Keratinocyte (primary cell): ENCODE measurements around the gene GALNT9. TPM values are rescaled to one million over a fixed set of nuclear protein-coding genes. Genes with fewer than 3 reads are reported as not detected.

Experiments used
- DNase-seq: peaks from one replicate; pipeline ENCODE4 v3.0.0-alpha.2; 2011; ENCODE audit warnings: low read depth, missing footprints, low spot score
- FAIRE-seq: peaks from 2 replicates; lab custom pipeline; 2011; peaks lifted over from hg19 to GRCh38; lab: Jason Lieb, UNC
- H2AFZ ChIP-seq: 2 replicates; pipeline ENCODE4 v1.6.0; 2012; ENCODE audit warnings: low read length, control low read depth, inconsistent platforms; ENCODE audit not compliant: control insufficient read depth
- H3K27ac ChIP-seq: 2 replicates; pipeline ENCODE4 v1.5.1; 2011; ENCODE audit warnings: low read length; ENCODE audit not compliant: control insufficient read depth, insufficient read depth
- H3K27me3 ChIP-seq: 3 replicates; pipeline ENCODE4 v1.6.0; 2011; ENCODE audit warnings: low read length; ENCODE audit not compliant: control insufficient read depth, insufficient read depth; ENCODE audit errors: extremely low read depth
- H3K36me3 ChIP-seq, 2 experiments: 2 replicates in 1 of 2; 3 replicates in 1 of 2; pipeline ENCODE4 v1.5.1; 2011; ENCODE audit warnings: low read length in 2 of 2, mild to moderate bottlenecking in 1 of 2; ENCODE audit not compliant: control insufficient read depth in 2 of 2, insufficient read depth in 2 of 2; ENCODE audit errors: extremely low read depth in 1 of 2
- H3K4me1 ChIP-seq: 3 replicates; pipeline ENCODE4 v1.5.1; 2011; ENCODE audit warnings: low read length; ENCODE audit not compliant: control insufficient read depth, insufficient read depth; ENCODE audit errors: extremely low read depth
- H3K4me2 ChIP-seq: 3 replicates; pipeline ENCODE4 v1.6.0; 2011; ENCODE audit warnings: low read depth, low read length; ENCODE audit not compliant: control insufficient read depth, insufficient read depth; ENCODE audit errors: extremely low read depth
- H3K4me3 ChIP-seq, 3 experiments: fragments of 200-600 bp in 1 of 3; sonication (generic) in 1 of 3; 2 replicates in 2 of 3; 3 replicates in 1 of 3; pipeline ENCODE4 v1.5.1; 2011 to 2016; ENCODE audit warnings: low read length in 3 of 3, mild to moderate bottlenecking in 3 of 3, control low read depth in 2 of 3, inconsistent platforms in 1 of 3, low read depth in 1 of 3, mixed read lengths in 1 of 3, mixed run types in 1 of 3, moderate library complexity in 1 of 3; ENCODE audit not compliant: control insufficient read depth in 2 of 3, insufficient read depth in 2 of 3; ENCODE audit errors: extremely low read depth in 1 of 3
- H3K79me2 ChIP-seq: 2 replicates; pipeline ENCODE4 v1.6.0; 2012; ENCODE audit warnings: low read length; ENCODE audit not compliant: control insufficient read depth, insufficient read depth
- H3K9ac ChIP-seq: 3 replicates; pipeline ENCODE4 v1.6.0; 2011; ENCODE audit warnings: low read length; ENCODE audit not compliant: control insufficient read depth, insufficient read depth; ENCODE audit errors: extremely low read depth
- H3K9me1 ChIP-seq: 3 replicates; pipeline ENCODE4 v1.6.0; 2011; ENCODE audit warnings: low read length; ENCODE audit not compliant: control insufficient read depth, insufficient read depth; ENCODE audit errors: extremely low read depth
- H3K9me3 ChIP-seq: 2 replicates; pipeline ENCODE4 v1.5.1; 2012; ENCODE audit warnings: low read depth, low read length; ENCODE audit not compliant: control insufficient read depth
- H4K20me1 ChIP-seq: 3 replicates; pipeline ENCODE4 v1.6.0; 2011; ENCODE audit warnings: low read length; ENCODE audit not compliant: control insufficient read depth, insufficient read depth; ENCODE audit errors: extremely low read depth
- CTCF ChIP-seq, 3 experiments: IDR thresholded peaks in 1 of 3; conservative IDR thresholded peaks in 1 of 3; optimal IDR thresholded peaks in 1 of 3; 2 replicates in 2 of 3; 3 replicates in 1 of 3; pipeline versions ENCODE3 to v1.5.1; 2011; ENCODE audit warnings: low read length in 3 of 3, mild to moderate bottlenecking in 3 of 3, moderate library complexity in 2 of 3, control low read depth in 1 of 3, inconsistent platforms in 1 of 3; ENCODE audit not compliant: insufficient read depth in 2 of 3; ENCODE audit errors: extremely low read depth in 1 of 3
- EZH2 ChIP-seq: IDR thresholded peaks from one replicate; pipeline ENCODE4 v1.6.1; 2012; ENCODE audit warnings: inconsistent platforms, mild to moderate bottlenecking, low read length, moderate library complexity
- dilution Hi-C: fragments of 300-500 bp; cut with MboI; formaldehyde crosslinking; loops from one replicate; pipeline ENCODE4 v1.7.0; 2020; ENCODE audit warnings: low sequenced_read_pairs; ENCODE audit not compliant: extremely low pct_ligation_motif_present
- polyA plus RNA-seq, 5 experiments: library from polyadenylated mRNA; depleted of rRNA in 3 of 5; stranded (reverse) in 3 of 5; stranded (forward) in 1 of 5; unstranded in 1 of 5; fragments of >200 nt; gene quantifications; 1 replicate in 1 of 5; 2 replicates in 3 of 5; 3 replicates in 1 of 5; pipeline versions ENCODE4 v1.2.1 to v1.2.3, GENCODE V29; 2011 to 2012; ENCODE audit warnings: missing spikeins in 2 of 5, low read depth in 1 of 5, low replicate concordance in 1 of 5

GALNT9 gene
- polyA plus RNA-seq, 1 donor (not counting 4 experiments of a cell fraction or from before 2014, with no cell fraction given) = not detected

- no peak overlapping the region for H2AFZ ChIP-seq
- H3K79me2 ChIP-seq = no peaks in the 10 kb centered on the region
- TF ChIP-seq EZH2 = no peak
- TF ChIP-seq CTCF (optimal IDR thresholded peaks at IDR 0.05 in 1 of 3, IDR thresholded peaks at IDR 0.05 in 1 of 3, conservative IDR thresholded peaks at IDR 0.05 in 1 of 3; ENCODE audit: extremely low read depth in 1 of 3, insufficient read depth in 2 of 3, low read length in 3 of 3) = no peak
- H3K27me3 ChIP-seq = peaks cover 27% of the 10 kb centered on the region
- no peaks in the 10 kb centered on the region for H3K4me1 ChIP-seq
- no peak overlapping the region for H3K9ac ChIP-seq
- FAIRE-seq (no peak), DNase-seq (no peak)
- no peak overlapping the region for H3K27ac ChIP-seq
- H3K4me3 ChIP-seq = no peak overlapping the region
- no peaks in the 10 kb centered on the region for H3K9me3 ChIP-seq
- no peak overlapping the region for H3K4me2 ChIP-seq
- dilution Hi-C loops = no loop called here
- H3K9me1 ChIP-seq = no peaks in the 10 kb centered on the region
- H4K20me1 ChIP-seq = no peaks in the 10 kb centered on the region
- no peaks in the 10 kb centered on the region for H3K36me3 ChIP-seq
Observed at GRCh38 chr12:132273992-132274334, 55.4 kb downstream of the GALNT9 start.

- TF ChIP-seq EZH2 (no peak), CTCF (optimal IDR thresholded peaks at IDR 0.05 in 1 of 3, IDR thresholded peaks at IDR 0.05 in 1 of 3, conservative IDR thresholded peaks at IDR 0.05 in 1 of 3; ENCODE audit: extremely low read depth in 1 of 3, insufficient read depth in 2 of 3, low read length in 3 of 3) (no peak)
- H3K27ac ChIP-seq = no peak overlapping the region
- H3K9me1 ChIP-seq = no peaks in the 10 kb centered on the region
- no peaks in the 10 kb centered on the region for H3K79me2 ChIP-seq
- dilution Hi-C loops = no loop called here
- H3K4me2 ChIP-seq = no peak overlapping the region
- H3K36me3 ChIP-seq = no peaks in the 10 kb centered on the region
- peaks cover 4% of the 10 kb centered on the region for H3K9me3 ChIP-seq
- no peaks in the 10 kb centered on the region for H3K4me1 ChIP-seq
- H3K9ac ChIP-seq = no peak overlapping the region
- H2AFZ ChIP-seq = no peak overlapping the region
- FAIRE-seq = no peak
- H4K20me1 ChIP-seq = no peaks in the 10 kb centered on the region
- DNase-seq = no peak
- no peak overlapping the region for H3K4me3 ChIP-seq
- peaks cover 18% of the 10 kb centered on the region for H3K27me3 ChIP-seq
Observed at GRCh38 chr12:132272711-132273110, 56.7 kb downstream of the GALNT9 start.
